HepG2 (cell line): ENCODE data around the gene MRPL50. TPM values are rescaled to one million over a fixed set of nuclear protein-coding genes. Genes with fewer than 3 reads are reported as not detected.
A peak's percentile ranks its signal among the peaks of the same experiment; 100 is the strongest.

Experiments used
- BHLHE40 ChIP-seq: IDR thresholded peaks from 2 replicates; pipeline ENCODE4 v1.6.1; 2011; ENCODE audit warnings: low read length, improper control_type of control experiment
- FLYWCH1 ChIP-seq: sonication (generic); formaldehyde crosslinking; IDR thresholded peaks from 2 replicates; pipeline ENCODE4 v1.8.1; 2023; ENCODE audit warnings: mild to moderate bottlenecking, missing genetic modification reagents
- FOXJ3 ChIP-seq: sonication (generic); formaldehyde crosslinking; IDR thresholded peaks from 2 replicates; pipeline ENCODE4 v1.4.0; 2020; ENCODE audit warnings: missing genetic modification reagents, mild to moderate bottlenecking, borderline replicate concordance
- HOXA3 ChIP-seq: sonication (generic); formaldehyde crosslinking; IDR thresholded peaks from 2 replicates; pipeline ENCODE4 v1.5.0; 2020; ENCODE audit warnings: missing genetic modification reagents
- NAIF1 ChIP-seq: sonication (generic); formaldehyde crosslinking; IDR thresholded peaks from 2 replicates; pipeline ENCODE4 v1.5.0; 2020; ENCODE audit warnings: mild to moderate bottlenecking, missing genetic modification reagents, borderline replicate concordance
- NR2F2 ChIP-seq: IDR thresholded peaks from 2 replicates; pipeline ENCODE4 v1.6.1; 2012; ENCODE audit warnings: low read depth, inconsistent platforms, borderline replicate concordance
- PCBP1 ChIP-seq: fragments of 200-400 bp; formaldehyde crosslinking; IDR thresholded peaks from 2 replicates; pipeline ENCODE4 v1.6.1; 2017; ENCODE audit warnings: mild to moderate bottlenecking, low read depth, low read length, borderline replicate concordance
- RCOR2 ChIP-seq: IDR thresholded peaks from 2 replicates; pipeline ENCODE4 v1.6.1; 2016; ENCODE audit warnings: missing biosample characterization, missing genetic modification reagents
- SNAI1 ChIP-seq: sonication (generic); formaldehyde crosslinking; IDR thresholded peaks from 2 replicates; pipeline ENCODE4 v1.5.0; 2020; ENCODE audit warnings: mild to moderate bottlenecking, missing genetic modification reagents, borderline replicate concordance
- ZNF724P ChIP-seq: sonication (generic); formaldehyde crosslinking; IDR thresholded peaks from 2 replicates; pipeline ENCODE4 v1.8.0; 2022; ENCODE audit warnings: missing genetic modification reagents, borderline replicate concordance
- ZSCAN31 ChIP-seq: sonication (generic); formaldehyde crosslinking; IDR thresholded peaks from 2 replicates; pipeline ENCODE4 v1.5.0; 2020; ENCODE audit warnings: low read depth, mild to moderate bottlenecking, missing genetic modification reagents
- ZSCAN9 ChIP-seq: IDR thresholded peaks from 2 replicates; pipeline ENCODE4 v1.6.1; 2016; ENCODE audit warnings: borderline replicate concordance
- polyA plus RNA-seq, 8 experiments: library from polyadenylated mRNA; depleted of rRNA in 3 of 8; stranded (reverse) in 7 of 8; unstranded in 1 of 8; fragments of >200 nt; fragmentation: Illumina TruSeq in 4 of 8; extraction: Trizol in 4 of 8; gene quantifications; 2 replicates each; pipeline versions ENCODE4 v1.2.1 to v1.2.3, GENCODE V29; 2011 to 2016; ENCODE audit warnings: low read depth in 4 of 8, missing spikeins in 1 of 8, mixed read lengths in 1 of 8; ENCODE audit not compliant: insufficient read depth in 1 of 8
- total RNA-seq, 5 experiments: library from RNA; depleted of rRNA; stranded (reverse); fragments of >200 nt; fragmentation: Illumina TruSeq; extraction: Trizol; gene quantifications; 2 replicates each; pipeline ENCODE4 v1.2.3, GENCODE V29; 2016; ENCODE audit warnings: low read depth in 1 of 5
- TF ChIP-seq, protein P1 (sequence below): sonication (generic); formaldehyde crosslinking; IDR thresholded peaks from 2 replicates; pipeline ENCODE4 v1.9.0; 2021; ENCODE audit warnings: missing genetic modification reagents, mild to moderate bottlenecking, borderline replicate concordance
- TF ChIP-seq, protein P2 (sequence below): sonication (generic); formaldehyde crosslinking; IDR thresholded peaks from 2 replicates; pipeline ENCODE4 v1.8.1; 2022; ENCODE audit warnings: mild to moderate bottlenecking, missing genetic modification reagents
- TF ChIP-seq, protein P3 (sequence below): sonication (generic); formaldehyde crosslinking; IDR thresholded peaks from 2 replicates; pipeline ENCODE4 v1.5.0; 2020; ENCODE audit warnings: missing genetic modification reagents, mild to moderate bottlenecking, borderline replicate concordance
- TF ChIP-seq, protein P4 (sequence below): sonication (generic); formaldehyde crosslinking; IDR thresholded peaks from 2 replicates; pipeline ENCODE4 v1.4.0; 2020; ENCODE audit warnings: mild to moderate bottlenecking, low read depth, missing genetic modification reagents
- TF ChIP-seq, protein P5 (sequence below): sonication (generic); formaldehyde crosslinking; IDR thresholded peaks from 2 replicates; pipeline ENCODE4 v1.4.0; 2020; ENCODE audit warnings: mild to moderate bottlenecking, missing genetic modification reagents, borderline replicate concordance
- TF ChIP-seq, protein P6 (sequence below): sonication (generic); formaldehyde crosslinking; IDR thresholded peaks from 2 replicates; pipeline ENCODE4 v1.4.0; 2020; ENCODE audit warnings: missing genetic modification reagents

The MRPL50 gene
- total and polyA plus RNA-seq, 2 of the 13 experiments (the other 11 are each of a cell fraction or from before 2014, with no cell fraction given), result 37.1 to 70.0 TPM

DNA sequence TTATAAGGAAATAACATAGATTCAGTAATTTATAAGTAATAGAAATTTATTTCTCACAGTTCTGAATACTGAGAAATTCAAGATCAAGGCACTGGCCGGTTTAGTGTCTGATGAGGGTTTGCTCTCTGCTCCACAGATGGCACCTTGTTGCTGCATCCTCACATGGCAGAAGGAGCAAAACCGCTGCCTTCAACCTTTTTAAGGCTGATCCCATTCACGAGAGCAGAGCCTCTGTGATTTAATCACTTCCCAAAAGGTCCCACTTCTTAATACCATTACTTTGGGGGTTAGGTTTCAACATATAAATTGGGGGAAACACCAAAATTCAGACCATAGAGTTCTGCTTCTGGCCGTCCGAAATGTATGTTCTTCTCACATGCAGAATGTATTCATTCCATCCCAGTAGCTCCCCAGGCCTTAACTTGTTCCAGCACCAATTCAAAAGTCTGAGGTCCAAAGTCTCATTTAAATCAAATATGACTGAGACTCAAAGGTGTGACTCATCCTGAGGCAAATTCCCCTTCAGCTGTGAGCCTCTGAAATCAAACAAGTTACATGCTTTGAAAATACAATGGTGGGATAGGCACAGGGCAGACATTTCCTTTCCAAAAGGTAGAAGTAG lies 44.2 kb downstream of the MRPL50 start (continued):
- TF ChIP-seq PCBP1 (no peak), FLYWCH1 (CRISPR knock-in tag) (no peak), BHLHE40 (no peak), FOXJ3 (CRISPR knock-in tag) (peak; percentile 29; the same call in 1 of the 2 replicates), ZNF724P (CRISPR knock-in tag) (no peak), RCOR2 (CRISPR knock-in tag) (peak; percentile 92), HOXA3 (CRISPR knock-in tag) (peak; percentile 77), SNAI1 (no peak), NAIF1 (CRISPR knock-in tag) (no peak), ZSCAN31 (CRISPR knock-in tag) (0 out of 2 replicates have a peak, but pooled peaks have one; percentile 36), NR2F2 (peak; percentile 63; the same call in 1 of the 2 replicates), ZSCAN9 (CRISPR knock-in tag) (peak; percentile 50; the same call in 1 of the 2 replicates)
- TF ChIP-seq, protein P1, sequence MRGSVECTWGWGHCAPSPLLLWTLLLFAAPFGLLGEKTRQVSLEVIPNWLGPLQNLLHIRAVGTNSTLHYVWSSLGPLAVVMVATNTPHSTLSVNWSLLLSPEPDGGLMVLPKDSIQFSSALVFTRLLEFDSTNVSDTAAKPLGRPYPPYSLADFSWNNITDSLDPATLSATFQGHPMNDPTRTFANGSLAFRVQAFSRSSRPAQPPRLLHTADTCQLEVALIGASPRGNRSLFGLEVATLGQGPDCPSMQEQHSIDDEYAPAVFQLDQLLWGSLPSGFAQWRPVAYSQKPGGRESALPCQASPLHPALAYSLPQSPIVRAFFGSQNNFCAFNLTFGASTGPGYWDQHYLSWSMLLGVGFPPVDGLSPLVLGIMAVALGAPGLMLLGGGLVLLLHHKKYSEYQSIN (CRISPR knock-in tag), result no peak
- TF ChIP-seq, protein P2, sequence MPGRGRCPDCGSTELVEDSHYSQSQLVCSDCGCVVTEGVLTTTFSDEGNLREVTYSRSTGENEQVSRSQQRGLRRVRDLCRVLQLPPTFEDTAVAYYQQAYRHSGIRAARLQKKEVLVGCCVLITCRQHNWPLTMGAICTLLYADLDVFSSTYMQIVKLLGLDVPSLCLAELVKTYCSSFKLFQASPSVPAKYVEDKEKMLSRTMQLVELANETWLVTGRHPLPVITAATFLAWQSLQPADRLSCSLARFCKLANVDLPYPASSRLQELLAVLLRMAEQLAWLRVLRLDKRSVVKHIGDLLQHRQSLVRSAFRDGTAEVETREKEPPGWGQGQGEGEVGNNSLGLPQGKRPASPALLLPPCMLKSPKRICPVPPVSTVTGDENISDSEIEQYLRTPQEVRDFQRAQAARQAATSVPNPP (CRISPR knock-in tag), result no peak; the same call in 1 of the 2 replicates
- TF ChIP-seq, protein P3, sequence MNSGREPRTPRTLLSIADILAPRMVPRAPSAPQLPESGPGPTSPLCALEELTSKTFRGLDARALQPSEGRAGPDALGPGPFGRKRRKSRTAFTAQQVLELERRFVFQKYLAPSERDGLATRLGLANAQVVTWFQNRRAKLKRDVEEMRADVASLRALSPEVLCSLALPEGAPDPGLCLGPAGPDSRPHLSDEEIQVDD, result no peak
- TF ChIP-seq, protein P4, sequence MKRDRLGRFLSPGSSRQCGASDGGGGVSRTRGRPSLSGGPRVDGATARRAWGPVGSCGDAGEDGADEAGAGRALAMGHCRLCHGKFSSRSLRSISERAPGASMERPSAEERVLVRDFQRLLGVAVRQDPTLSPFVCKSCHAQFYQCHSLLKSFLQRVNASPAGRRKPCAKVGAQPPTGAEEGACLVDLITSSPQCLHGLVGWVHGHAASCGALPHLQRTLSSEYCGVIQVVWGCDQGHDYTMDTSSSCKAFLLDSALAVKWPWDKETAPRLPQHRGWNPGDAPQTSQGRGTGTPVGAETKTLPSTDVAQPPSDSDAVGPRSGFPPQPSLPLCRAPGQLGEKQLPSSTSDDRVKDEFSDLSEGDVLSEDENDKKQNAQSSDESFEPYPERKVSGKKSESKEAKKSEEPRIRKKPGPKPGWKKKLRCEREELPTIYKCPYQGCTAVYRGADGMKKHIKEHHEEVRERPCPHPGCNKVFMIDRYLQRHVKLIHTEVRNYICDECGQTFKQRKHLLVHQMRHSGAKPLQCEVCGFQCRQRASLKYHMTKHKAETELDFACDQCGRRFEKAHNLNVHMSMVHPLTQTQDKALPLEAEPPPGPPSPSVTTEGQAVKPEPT (CRISPR knock-in tag), result no peak
- TF ChIP-seq, protein P5, sequence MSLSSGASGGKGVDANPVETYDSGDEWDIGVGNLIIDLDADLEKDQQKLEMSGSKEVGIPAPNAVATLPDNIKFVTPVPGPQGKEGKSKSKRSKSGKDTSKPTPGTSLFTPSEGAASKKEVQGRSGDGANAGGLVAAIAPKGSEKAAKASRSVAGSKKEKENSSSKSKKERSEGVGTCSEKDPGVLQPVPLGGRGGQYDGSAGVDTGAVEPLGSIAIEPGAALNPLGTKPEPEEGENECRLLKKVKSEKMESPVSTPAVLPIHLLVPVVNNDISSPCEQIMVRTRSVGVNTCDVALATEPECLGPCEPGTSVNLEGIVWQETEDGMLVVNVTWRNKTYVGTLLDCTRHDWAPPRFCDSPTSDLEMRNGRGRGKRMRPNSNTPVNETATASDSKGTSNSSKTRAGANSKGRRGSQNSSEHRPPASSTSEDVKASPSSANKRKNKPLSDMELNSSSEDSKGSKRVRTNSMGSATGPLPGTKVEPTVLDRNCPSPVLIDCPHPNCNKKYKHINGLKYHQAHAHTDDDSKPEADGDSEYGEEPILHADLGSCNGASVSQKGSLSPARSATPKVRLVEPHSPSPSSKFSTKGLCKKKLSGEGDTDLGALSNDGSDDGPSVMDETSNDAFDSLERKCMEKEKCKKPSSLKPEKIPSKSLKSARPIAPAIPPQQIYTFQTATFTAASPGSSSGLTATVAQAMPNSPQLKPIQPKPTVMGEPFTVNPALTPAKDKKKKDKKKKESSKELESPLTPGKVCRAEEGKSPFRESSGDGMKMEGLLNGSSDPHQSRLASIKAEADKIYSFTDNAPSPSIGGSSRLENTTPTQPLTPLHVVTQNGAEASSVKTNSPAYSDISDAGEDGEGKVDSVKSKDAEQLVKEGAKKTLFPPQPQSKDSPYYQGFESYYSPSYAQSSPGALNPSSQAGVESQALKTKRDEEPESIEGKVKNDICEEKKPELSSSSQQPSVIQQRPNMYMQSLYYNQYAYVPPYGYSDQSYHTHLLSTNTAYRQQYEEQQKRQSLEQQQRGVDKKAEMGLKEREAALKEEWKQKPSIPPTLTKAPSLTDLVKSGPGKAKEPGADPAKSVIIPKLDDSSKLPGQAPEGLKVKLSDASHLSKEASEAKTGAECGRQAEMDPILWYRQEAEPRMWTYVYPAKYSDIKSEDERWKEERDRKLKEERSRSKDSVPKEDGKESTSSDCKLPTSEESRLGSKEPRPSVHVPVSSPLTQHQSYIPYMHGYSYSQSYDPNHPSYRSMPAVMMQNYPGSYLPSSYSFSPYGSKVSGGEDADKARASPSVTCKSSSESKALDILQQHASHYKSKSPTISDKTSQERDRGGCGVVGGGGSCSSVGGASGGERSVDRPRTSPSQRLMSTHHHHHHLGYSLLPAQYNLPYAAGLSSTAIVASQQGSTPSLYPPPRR (CRISPR knock-in tag), result peak; percentile 48; the same call in 1 of the 2 replicates
- TF ChIP-seq, protein P6, sequence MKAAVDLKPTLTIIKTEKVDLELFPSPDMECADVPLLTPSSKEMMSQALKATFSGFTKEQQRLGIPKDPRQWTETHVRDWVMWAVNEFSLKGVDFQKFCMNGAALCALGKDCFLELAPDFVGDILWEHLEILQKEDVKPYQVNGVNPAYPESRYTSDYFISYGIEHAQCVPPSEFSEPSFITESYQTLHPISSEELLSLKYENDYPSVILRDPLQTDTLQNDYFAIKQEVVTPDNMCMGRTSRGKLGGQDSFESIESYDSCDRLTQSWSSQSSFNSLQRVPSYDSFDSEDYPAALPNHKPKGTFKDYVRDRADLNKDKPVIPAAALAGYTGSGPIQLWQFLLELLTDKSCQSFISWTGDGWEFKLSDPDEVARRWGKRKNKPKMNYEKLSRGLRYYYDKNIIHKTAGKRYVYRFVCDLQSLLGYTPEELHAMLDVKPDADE, result no peak
